ENCODE measurements around the gene SMAD9.

The SMAD9 gene

DNA sequence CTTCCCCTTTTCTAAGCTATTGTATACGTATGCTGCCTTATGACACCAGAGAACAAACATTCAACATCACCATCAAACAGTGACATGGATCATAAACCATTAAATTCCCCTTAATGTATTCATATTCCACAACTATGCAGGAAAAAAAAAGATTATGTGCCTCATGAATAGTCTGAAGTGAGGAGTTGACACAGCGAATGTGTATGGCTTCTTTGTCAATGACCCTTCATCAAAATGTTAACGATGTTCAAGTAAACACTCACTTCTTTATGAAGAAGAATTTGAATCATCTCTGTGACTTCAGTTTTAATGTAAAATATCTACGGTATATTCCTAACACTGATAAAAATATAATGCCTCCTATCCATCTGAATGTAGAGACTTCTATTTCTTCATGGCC, 44.6 kb downstream of the SMAD9 start:
- in situ Hi-C loops (cut with HindIII; ENCODE audit: low sequenced_read_pairs) = no loop called here
- H3K4me3 ChIP-seq (ENCODE audit: low read depth, low read length) = no peak overlapping the region
- DNase-seq (ENCODE audit: low read depth, low spot score) = no peak
- TF ChIP-seq, protein P1, sequence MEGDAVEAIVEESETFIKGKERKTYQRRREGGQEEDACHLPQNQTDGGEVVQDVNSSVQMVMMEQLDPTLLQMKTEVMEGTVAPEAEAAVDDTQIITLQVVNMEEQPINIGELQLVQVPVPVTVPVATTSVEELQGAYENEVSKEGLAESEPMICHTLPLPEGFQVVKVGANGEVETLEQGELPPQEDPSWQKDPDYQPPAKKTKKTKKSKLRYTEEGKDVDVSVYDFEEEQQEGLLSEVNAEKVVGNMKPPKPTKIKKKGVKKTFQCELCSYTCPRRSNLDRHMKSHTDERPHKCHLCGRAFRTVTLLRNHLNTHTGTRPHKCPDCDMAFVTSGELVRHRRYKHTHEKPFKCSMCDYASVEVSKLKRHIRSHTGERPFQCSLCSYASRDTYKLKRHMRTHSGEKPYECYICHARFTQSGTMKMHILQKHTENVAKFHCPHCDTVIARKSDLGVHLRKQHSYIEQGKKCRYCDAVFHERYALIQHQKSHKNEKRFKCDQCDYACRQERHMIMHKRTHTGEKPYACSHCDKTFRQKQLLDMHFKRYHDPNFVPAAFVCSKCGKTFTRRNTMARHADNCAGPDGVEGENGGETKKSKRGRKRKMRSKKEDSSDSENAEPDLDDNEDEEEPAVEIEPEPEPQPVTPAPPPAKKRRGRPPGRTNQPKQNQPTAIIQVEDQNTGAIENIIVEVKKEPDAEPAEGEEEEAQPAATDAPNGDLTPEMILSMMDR (IDR thresholded peaks at IDR 0.05; ENCODE audit: low read depth, low read length) = no peak

- TF ChIP-seq, protein P1 (IDR thresholded peaks at IDR 0.05; ENCODE audit: low read depth, low read length) = no peak
- DNase-seq (ENCODE audit: low read depth, low spot score) = no peak
- in situ Hi-C loops (cut with HindIII; ENCODE audit: low sequenced_read_pairs) = no loop called here
- no peak overlapping the region for H3K4me3 ChIP-seq (ENCODE audit: low read depth, low read length)
These were observed 47.4 kb downstream of the SMAD9 start for GRCh38 chr13:36872621-36873020.

- TF ChIP-seq, protein P1 (IDR thresholded peaks at IDR 0.05; ENCODE audit: low read depth, low read length) = no peak
- H3K4me3 ChIP-seq (ENCODE audit: low read depth, low read length) = no peak overlapping the region
- in situ Hi-C loops (cut with HindIII; ENCODE audit: low sequenced_read_pairs) = no loop called here
- DNase-seq (ENCODE audit: low read depth, low spot score) = no peak
These were observed 49.9 kb downstream of the SMAD9 start for GRCh38 chr13:36870050-36870692.

GRCh38 chr13:36866232-36866631, 53.8 kb downstream of the SMAD9 start:
- no peak overlapping the region for H3K4me3 ChIP-seq (ENCODE audit: low read depth, low read length)
- TF ChIP-seq, protein P1 (IDR thresholded peaks at IDR 0.05; ENCODE audit: low read depth, low read length) = no peak
- in situ Hi-C loops (cut with HindIII; ENCODE audit: low sequenced_read_pairs) = no loop called here
- no peak for DNase-seq (ENCODE audit: low read depth, low spot score)

GRCh38 chr13:36865265-36865664, 54.8 kb downstream of the SMAD9 start:
- no peak overlapping the region for H3K4me3 ChIP-seq (ENCODE audit: low read depth, low read length)
- TF ChIP-seq, protein P1 (IDR thresholded peaks at IDR 0.05; ENCODE audit: low read depth, low read length) = no peak
- in situ Hi-C loops (cut with HindIII; ENCODE audit: low sequenced_read_pairs) = no loop called here
- no peak for DNase-seq (ENCODE audit: low read depth, low spot score)

- no peak overlapping the region for H3K4me3 ChIP-seq (ENCODE audit: low read depth, low read length)
- no peak for DNase-seq (ENCODE audit: low read depth, low spot score)
- TF ChIP-seq, protein P1 (IDR thresholded peaks at IDR 0.05; ENCODE audit: low read depth, low read length) = no peak
- in situ Hi-C loops (cut with HindIII; ENCODE audit: low sequenced_read_pairs) = no loop called here
These were observed 57.3 kb downstream of the SMAD9 start for GRCh38 chr13:36862722-36863121.
